GM12878 (cell line): Measurements from ENCODE around the gene PRRT1. TPM values are rescaled to one million over a fixed set of nuclear protein-coding genes. Genes with fewer than 3 reads are reported as not detected.

ENCODE experiments used
- ATAC-seq: fragments of 200-7000 bp; cut with Tn5 transposase; 3 replicates; pipeline ENCODE4 v1.9.1; 2020; ENCODE audit warnings: mild to moderate bottlenecking, moderate library complexity
- BruUV-seq: library from RNA; stranded (reverse); fragments of 400-500 nt; replicated peaks from 2 replicates; lab custom pipeline; 2021; lab: Mats Ljungman, UMichigan
- CTCF ChIA-PET: fragments of 300-600 bp; sonication (Branson Sonifier 250); formaldehyde crosslinking; extraction: SDS; loops from one replicate; lab custom pipeline; 2021; ENCODE audit warnings: inconsistent platforms; lab: Yijun Ruan, JAX
- POLR2A ChIA-PET: fragments of 350-600 bp; formaldehyde crosslinking; extraction: SDS; loops from one replicate; lab custom pipeline; 2021; ENCODE audit warnings: inconsistent platforms; lab: Charles Lee
- RAD21 ChIA-PET: fragments of 300-600 bp; sonication (Branson Sonifier 250); formaldehyde crosslinking; loops from one replicate; lab custom pipeline; 2023; ENCODE audit warnings: antibody characterized with exemption; ENCODE audit not compliant: unreplicated experiment; lab: Charles Lee
- SMC1A ChIA-PET: fragments of 300-600 bp; sonication (Branson Sonifier 250); formaldehyde crosslinking; loops from one replicate; lab custom pipeline; 2023; ENCODE audit not compliant: unreplicated experiment, uncharacterized antibody; lab: Charles Lee
- DNase-seq: peaks from one replicate; pipeline ENCODE4 v3.0.0-alpha.2; 2011; ENCODE audit warnings: low read depth, low spot score
- FAIRE-seq: peaks from 3 replicates; lab custom pipeline; 2011; peaks lifted over from hg19 to GRCh38; lab: Jason Lieb, UNC
- H2AFZ ChIP-seq: 2 replicates; pipeline ENCODE4 v1.6.0; 2011; ENCODE audit warnings: low read depth, low read length, control low read depth; ENCODE audit not compliant: control insufficient read depth
- H3K27ac ChIP-seq: 2 replicates; pipeline ENCODE4 v1.5.1; 2011; ENCODE audit warnings: control low read depth; ENCODE audit not compliant: control insufficient read depth, insufficient read depth
- H3K27me3 ChIP-seq, 2 experiments: replicated peaks in 1 of 2; 2 replicates each; pipeline versions ENCODE4 v1.6.0 to v1.6.1; 2011; ENCODE audit warnings: low read length in 1 of 2; ENCODE audit not compliant: control insufficient read depth in 2 of 2, insufficient read depth in 2 of 2
- H3K36me3 ChIP-seq, 2 experiments: 2 replicates each; pipeline ENCODE4 v1.5.1; 2011; ENCODE audit warnings: low read length in 1 of 2; ENCODE audit not compliant: control insufficient read depth in 2 of 2, insufficient read depth in 2 of 2
- H3K4me1 ChIP-seq: 2 replicates; pipeline ENCODE4 v1.6.1; 2011; ENCODE audit warnings: mild to moderate bottlenecking, low read length, moderate library complexity, mixed read lengths; ENCODE audit not compliant: control insufficient read depth, insufficient read depth
- H3K4me2 ChIP-seq: 2 replicates; pipeline ENCODE4 v1.6.0; 2011; ENCODE audit warnings: control low read depth; ENCODE audit not compliant: control insufficient read depth, insufficient read depth
- H3K4me3 ChIP-seq: fragments of 200-600 bp; sonication (generic); 2 replicates; pipeline ENCODE4 v1.5.1; 2016
- H3K79me2 ChIP-seq: 2 replicates; pipeline ENCODE4 v1.6.0; 2011; ENCODE audit warnings: low read length; ENCODE audit not compliant: control insufficient read depth, insufficient read depth
- H3K9ac ChIP-seq: 2 replicates; pipeline ENCODE4 v1.8.0; 2011; ENCODE audit warnings: low read length, control low read depth, mixed read lengths; ENCODE audit not compliant: control insufficient read depth, insufficient read depth
- H3K9me3 ChIP-seq: replicated peaks from 3 replicates; pipeline ENCODE4 v1.5.1; 2011; ENCODE audit warnings: mild to moderate bottlenecking, low read length; ENCODE audit not compliant: control insufficient read depth, insufficient read depth
- H4K20me1 ChIP-seq: 2 replicates; pipeline ENCODE4 v1.6.0; 2011; ENCODE audit not compliant: control insufficient read depth, insufficient read depth
- ATF7 ChIP-seq: fragments of 450-650 bp; IDR thresholded peaks from 2 replicates; pipeline ENCODE4 v1.6.1; 2016; ENCODE audit warnings: low read depth, mild to moderate bottlenecking
- E2F4 ChIP-seq: IDR thresholded peaks from 2 replicates; pipeline ENCODE4 v1.6.1; 2012; ENCODE audit warnings: low read depth, low read length, improper control_type of control experiment
- FOXM1 ChIP-seq: IDR thresholded peaks from 2 replicates; pipeline ENCODE4 v1.6.1; 2012; ENCODE audit warnings: low read depth, mild to moderate bottlenecking, inconsistent platforms, low read length, moderate library complexity
- SKIL ChIP-seq: fragments of 450-650 bp; IDR thresholded peaks from 2 replicates; pipeline ENCODE4 v1.6.1; 2017; ENCODE audit warnings: mild to moderate bottlenecking, low read depth, inconsistent platforms; ENCODE audit not compliant: poor library complexity, severe bottlenecking
- SMAD5 ChIP-seq: IDR thresholded peaks from 2 replicates; pipeline ENCODE4 v1.6.1; 2016; ENCODE audit warnings: antibody characterized with exemption, low read depth
- SPI1 ChIP-seq: IDR thresholded peaks from 2 replicates; pipeline ENCODE4 v1.6.1; 2011; ENCODE audit warnings: low read depth, mild to moderate bottlenecking, low read length, moderate library complexity, borderline replicate concordance; ENCODE audit not compliant: insufficient read depth
- ZZZ3 ChIP-seq: IDR thresholded peaks from 2 replicates; pipeline ENCODE4 v1.6.1; 2011; ENCODE audit warnings: low read depth; ENCODE audit not compliant: control insufficient read depth, insufficient read length
- WGBS: methylation state at CpG from one replicate; pipeline ENCODE4 v1.1.6; 2016; ENCODE audit warnings: low lambda C conversion rate; ENCODE audit not compliant: insufficient replicate concordance, insufficient coverage; ENCODE audit errors: missing lambda C conversion rate; 5-methylcytosine and 5-hydroxymethylcytosine counted together
- in situ Hi-C: fragments of 300-500 bp; cut with MboI; formaldehyde crosslinking; loops from 9 replicates; pipeline ENCODE4 v1.14.3; 2018; ENCODE audit warnings: mixed read lengths
- intact Hi-C: fragments of 100-400 bp; cut with micrococcal nuclease; formaldehyde crosslinking; loops from one replicate; pipeline ENCODE4 v1.14.2; 2022; ENCODE audit not compliant: unreplicated experiment
- polyA plus RNA-seq, 11 experiments: library from polyadenylated mRNA; depleted of rRNA in 4 of 11; unstranded in 6 of 11; stranded (reverse) in 5 of 11; fragments of >200 nt; fragmentation: Nextera tagmentation in 4 of 11; fragmentation: Illumina TruSeq in 1 of 11; extraction: Ambion mirVana in 4 of 11; extraction: Trizol in 1 of 11; gene quantifications; 1 replicate in 1 of 11; 2 replicates in 10 of 11; pipeline versions ENCODE4 v1.2.1 to v1.2.3, GENCODE V29; 2011 to 2016; ENCODE audit warnings: inconsistent platforms in 2 of 11, missing spikeins in 2 of 11, low read depth in 1 of 11
- total RNA-seq, 4 experiments: library from RNA; depleted of rRNA in 3 of 4; stranded (reverse); fragments of >200 nt in 3 of 4; fragmentation: Illumina TruSeq in 1 of 4; extraction: Trizol in 1 of 4; gene quantifications; 2 replicates each; pipeline versions ENCODE4 v1.2.1 to v1.2.3, GENCODE V29; 2013 to 2021
- TF ChIP-seq, protein P1 (sequence below), 3 experiments: IDR thresholded peaks in 2 of 3; conservative IDR thresholded peaks in 1 of 3; 2 replicates each; pipeline ENCODE4 v1.5.1; 2011; ENCODE audit warnings: low read depth in 3 of 3, low read length in 3 of 3, mild to moderate bottlenecking in 3 of 3, control low read depth in 2 of 3, moderate library complexity in 2 of 3, inconsistent platforms in 1 of 3, mixed read lengths in 1 of 3; ENCODE audit not compliant: control insufficient read depth in 2 of 3, insufficient read depth in 1 of 3; ENCODE audit errors: extremely low read depth in 1 of 3
- TF ChIP-seq, protein P2 (sequence below): fragments of 450-650 bp; IDR thresholded peaks from 2 replicates; pipeline ENCODE4 v1.6.1; 2017; ENCODE audit warnings: mild to moderate bottlenecking, moderate library complexity

Gene PRRT1
- total and polyA plus RNA-seq, 10 of the 15 experiments (the other 5 are each of a cell fraction or from before 2014, with no cell fraction given), result 0.04 to 0.15 (median 0.10) TPM; not detected in 6

- intact Hi-C loops, result loop anchor here (1.0 to 5.0 kb wide), 2 partner anchors 42 to 76 kb away; no protein-coding TSS in a partner anchor
- TSS peak; percentile 70 for BruUV-seq
- ChIA-PET SMC1A (interaction anchor here (0.6 to 1.9 kb wide), 11 partner anchors 7 to 236 kb away, joined by 3 to 17 read pairs (median 3); partner anchors contain the start of genes AGPAT1, ATF6B, FKBPL and NELFE), RAD21 (interaction anchor here (0.7 to 1.8 kb wide), 20 partner anchors 12 to 658 kb away, joined by 3 to 17 read pairs (median 4); partner anchors contain the start of genes AGPAT1, ATF6B, CLIC1 and DXO), POLR2A (interaction anchor here (0.6 to 6.6 kb wide), 22 partner anchors 10 to 1351 kb away, joined by 3 to 69 read pairs (median 4); partner anchors contain the start of genes AGPAT1, ATF6B, EGFL8 and FKBPL), CTCF (interaction anchor here (0.6 to 4.2 kb wide), 20 partner anchors 7 to 643 kb away, joined by 3 to 35 read pairs (median 4); partner anchors contain the start of genes AGPAT1, ATF6B, EGFL8 and FKBPL)
- in situ Hi-C loops, result no loop called here
- DNase-seq (no peak), ATAC-seq (peak; percentile 5; the same call in 1 of the 3 replicates), FAIRE-seq (no peak)
- H3K79me2 ChIP-seq, result peaks cover 35% of the 10 kb centered on the region
- no peaks in the 10 kb centered on the region for H3K9me3 ChIP-seq
- H2AFZ ChIP-seq, result peak overlapping the region; percentile 51
- peak overlapping the region; percentile 78 for H3K9ac ChIP-seq
- peaks cover 26% of the 10 kb centered on the region for H3K4me1 ChIP-seq
- no peaks in the 10 kb centered on the region; a peak in 1 of 4 replicates for H3K36me3 ChIP-seq
- H3K27me3 ChIP-seq, result no peaks in the 10 kb centered on the region
- WGBS, result 15% methylated on average over 15 of the region's 15 CpGs
- H3K27ac ChIP-seq, result peak overlapping the region; percentile 86
- H4K20me1 ChIP-seq, result no peaks in the 10 kb centered on the region
- H3K4me2 ChIP-seq, result peak overlapping the region; percentile 93
- H3K4me3 ChIP-seq, result peak overlapping the region; percentile 80
- TF ChIP-seq ATF7, result no peak
- TF ChIP-seq E2F4, result no peak
- TF ChIP-seq ZZZ3, result no peak
- TF ChIP-seq SKIL, result peak; percentile 74
- peak; percentile 51; the same call in 1 of the 2 replicates for TF ChIP-seq SMAD5
- TF ChIP-seq FOXM1, result no peak
- no peak for TF ChIP-seq SPI1
- TF ChIP-seq, protein P1, sequence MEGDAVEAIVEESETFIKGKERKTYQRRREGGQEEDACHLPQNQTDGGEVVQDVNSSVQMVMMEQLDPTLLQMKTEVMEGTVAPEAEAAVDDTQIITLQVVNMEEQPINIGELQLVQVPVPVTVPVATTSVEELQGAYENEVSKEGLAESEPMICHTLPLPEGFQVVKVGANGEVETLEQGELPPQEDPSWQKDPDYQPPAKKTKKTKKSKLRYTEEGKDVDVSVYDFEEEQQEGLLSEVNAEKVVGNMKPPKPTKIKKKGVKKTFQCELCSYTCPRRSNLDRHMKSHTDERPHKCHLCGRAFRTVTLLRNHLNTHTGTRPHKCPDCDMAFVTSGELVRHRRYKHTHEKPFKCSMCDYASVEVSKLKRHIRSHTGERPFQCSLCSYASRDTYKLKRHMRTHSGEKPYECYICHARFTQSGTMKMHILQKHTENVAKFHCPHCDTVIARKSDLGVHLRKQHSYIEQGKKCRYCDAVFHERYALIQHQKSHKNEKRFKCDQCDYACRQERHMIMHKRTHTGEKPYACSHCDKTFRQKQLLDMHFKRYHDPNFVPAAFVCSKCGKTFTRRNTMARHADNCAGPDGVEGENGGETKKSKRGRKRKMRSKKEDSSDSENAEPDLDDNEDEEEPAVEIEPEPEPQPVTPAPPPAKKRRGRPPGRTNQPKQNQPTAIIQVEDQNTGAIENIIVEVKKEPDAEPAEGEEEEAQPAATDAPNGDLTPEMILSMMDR (IDR thresholded peaks at IDR 0.05 in 2 of 3, conservative IDR thresholded peaks at IDR 0.05 in 1 of 3; ENCODE audit: control insufficient read depth in 2 of 3, extremely low read depth in 1 of 3, insufficient read depth in 1 of 3, low read depth in 3 of 3, low read length in 3 of 3), result peak; percentile 52 to 64 (median 56); a peak in 5 of 6 replicates
- TF ChIP-seq, protein P2, sequence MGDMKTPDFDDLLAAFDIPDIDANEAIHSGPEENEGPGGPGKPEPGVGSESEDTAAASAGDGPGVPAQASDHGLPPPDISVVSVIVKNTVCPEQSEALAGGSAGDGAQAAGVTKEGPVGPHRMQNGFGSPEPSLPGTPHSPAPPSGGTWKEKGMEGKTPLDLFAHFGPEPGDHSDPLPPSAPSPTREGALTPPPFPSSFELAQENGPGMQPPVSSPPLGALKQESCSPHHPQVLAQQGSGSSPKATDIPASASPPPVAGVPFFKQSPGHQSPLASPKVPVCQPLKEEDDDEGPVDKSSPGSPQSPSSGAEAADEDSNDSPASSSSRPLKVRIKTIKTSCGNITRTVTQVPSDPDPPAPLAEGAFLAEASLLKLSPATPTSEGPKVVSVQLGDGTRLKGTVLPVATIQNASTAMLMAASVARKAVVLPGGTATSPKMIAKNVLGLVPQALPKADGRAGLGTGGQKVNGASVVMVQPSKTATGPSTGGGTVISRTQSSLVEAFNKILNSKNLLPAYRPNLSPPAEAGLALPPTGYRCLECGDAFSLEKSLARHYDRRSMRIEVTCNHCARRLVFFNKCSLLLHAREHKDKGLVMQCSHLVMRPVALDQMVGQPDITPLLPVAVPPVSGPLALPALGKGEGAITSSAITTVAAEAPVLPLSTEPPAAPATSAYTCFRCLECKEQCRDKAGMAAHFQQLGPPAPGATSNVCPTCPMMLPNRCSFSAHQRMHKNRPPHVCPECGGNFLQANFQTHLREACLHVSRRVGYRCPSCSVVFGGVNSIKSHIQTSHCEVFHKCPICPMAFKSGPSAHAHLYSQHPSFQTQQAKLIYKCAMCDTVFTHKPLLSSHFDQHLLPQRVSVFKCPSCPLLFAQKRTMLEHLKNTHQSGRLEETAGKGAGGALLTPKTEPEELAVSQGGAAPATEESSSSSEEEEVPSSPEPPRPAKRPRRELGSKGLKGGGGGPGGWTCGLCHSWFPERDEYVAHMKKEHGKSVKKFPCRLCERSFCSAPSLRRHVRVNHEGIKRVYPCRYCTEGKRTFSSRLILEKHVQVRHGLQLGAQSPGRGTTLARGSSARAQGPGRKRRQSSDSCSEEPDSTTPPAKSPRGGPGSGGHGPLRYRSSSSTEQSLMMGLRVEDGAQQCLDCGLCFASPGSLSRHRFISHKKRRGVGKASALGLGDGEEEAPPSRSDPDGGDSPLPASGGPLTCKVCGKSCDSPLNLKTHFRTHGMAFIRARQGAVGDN, result no peak
These were observed 43.3 kb upstream of the PRRT1 start for GRCh38 chr6:32194825-32195651.
